GM21529 (cell line): ENCODE results near the gene UNC5C.

Experiments
- ATAC-seq: cut with Tn5 transposase; IDR thresholded peaks from one replicate; pipeline ENCODE4 v1.9.1; 2021; ENCODE audit not compliant: unreplicated experiment

Gene UNC5C

DNA sequence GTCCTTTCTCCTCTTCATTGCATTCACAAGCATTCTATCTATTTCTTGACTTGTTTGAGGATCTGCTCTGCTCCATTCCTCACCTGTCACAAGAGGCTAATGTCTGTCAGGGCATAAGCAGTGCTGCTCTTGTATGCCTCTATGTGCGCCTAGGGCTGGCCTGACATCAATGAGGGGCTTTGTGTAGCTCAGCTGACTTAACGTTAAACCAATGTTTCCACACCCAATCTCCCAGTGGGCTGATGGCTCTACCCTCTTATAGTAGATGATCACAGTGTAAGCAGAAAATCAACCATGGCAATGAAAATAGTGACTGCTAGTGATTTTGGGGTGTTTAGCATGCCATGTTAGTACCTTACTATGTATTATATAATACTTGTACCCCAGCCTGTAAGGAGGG, 139.0 kb downstream of the UNC5C start:
- ATAC-seq, result no peak

DNA sequence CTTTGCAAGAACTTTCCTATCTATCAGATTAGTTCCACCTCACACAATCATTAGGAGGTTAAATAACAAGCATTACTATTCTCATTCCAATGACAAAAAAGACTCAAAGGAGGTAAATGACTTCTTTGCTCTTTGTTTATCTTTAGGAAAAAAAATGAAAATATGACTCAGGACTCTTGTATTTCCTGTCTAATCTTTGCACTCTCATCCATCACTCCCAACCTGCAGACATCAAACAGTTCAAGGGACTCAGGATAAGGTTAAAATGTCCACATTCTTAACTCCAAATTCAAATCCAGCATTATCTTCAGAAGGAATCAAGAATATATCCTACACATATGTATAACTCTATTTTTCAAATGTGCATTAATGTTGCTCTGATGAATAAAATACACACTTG, 139.6 kb downstream of the UNC5C start:
- no peak for ATAC-seq

- ATAC-seq, result no peak
These were observed 146.5 kb downstream of the UNC5C start for GRCh38 chr4:95402299-95402698.

DNA sequence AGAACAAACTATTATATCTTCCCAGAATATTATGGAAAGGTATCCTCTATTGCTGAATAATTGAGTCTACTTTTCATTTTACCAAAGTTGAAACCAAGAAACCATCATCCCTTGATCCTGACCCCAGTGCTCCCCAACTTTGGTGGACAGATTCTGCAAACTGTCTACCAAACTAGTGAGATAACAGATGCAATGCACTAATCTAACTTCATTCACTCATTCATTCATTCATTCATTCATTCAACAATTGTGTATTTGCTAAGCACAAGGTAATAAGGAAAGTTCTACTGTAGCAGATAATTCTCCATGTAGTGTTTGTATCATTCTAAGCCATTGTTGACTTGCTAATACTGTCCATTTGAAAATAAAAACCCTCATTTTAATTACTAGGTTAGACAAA, 150.6 kb downstream of the UNC5C start:
- no peak for ATAC-seq

- ATAC-seq, result no peak
These were observed 153.9 kb downstream of the UNC5C start for GRCh38 chr4:95394752-95395306.

GRCh38 chr4:95393821-95394220, 155.0 kb downstream of the UNC5C start:
- ATAC-seq, result no peak

DNA sequence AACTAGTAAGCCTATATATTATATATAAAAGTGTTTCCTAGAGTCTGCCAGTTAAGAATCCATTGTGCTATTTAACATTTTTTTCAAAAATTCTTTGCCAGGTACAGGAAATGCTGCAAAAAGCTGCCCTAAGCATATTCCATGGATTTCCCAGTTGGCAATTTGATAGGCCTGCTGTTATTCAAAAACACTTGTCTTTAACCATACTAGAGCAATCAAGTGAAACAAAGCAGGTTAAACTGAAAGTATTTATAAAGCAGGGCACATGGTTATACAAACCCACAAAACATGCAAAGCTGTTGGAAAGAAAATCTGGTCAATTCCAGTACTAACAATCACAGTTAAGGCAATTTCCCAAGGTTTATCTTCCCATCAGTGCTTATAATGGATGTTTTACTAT, 159.9 kb downstream of the UNC5C start:
- no peak for ATAC-seq

- ATAC-seq, result no peak
These were observed 161.1 kb downstream of the UNC5C start for GRCh38 chr4:95387719-95388118.

- ATAC-seq, result no peak
These were observed 162.4 kb downstream of the UNC5C start for GRCh38 chr4:95386410-95386809.

DNA sequence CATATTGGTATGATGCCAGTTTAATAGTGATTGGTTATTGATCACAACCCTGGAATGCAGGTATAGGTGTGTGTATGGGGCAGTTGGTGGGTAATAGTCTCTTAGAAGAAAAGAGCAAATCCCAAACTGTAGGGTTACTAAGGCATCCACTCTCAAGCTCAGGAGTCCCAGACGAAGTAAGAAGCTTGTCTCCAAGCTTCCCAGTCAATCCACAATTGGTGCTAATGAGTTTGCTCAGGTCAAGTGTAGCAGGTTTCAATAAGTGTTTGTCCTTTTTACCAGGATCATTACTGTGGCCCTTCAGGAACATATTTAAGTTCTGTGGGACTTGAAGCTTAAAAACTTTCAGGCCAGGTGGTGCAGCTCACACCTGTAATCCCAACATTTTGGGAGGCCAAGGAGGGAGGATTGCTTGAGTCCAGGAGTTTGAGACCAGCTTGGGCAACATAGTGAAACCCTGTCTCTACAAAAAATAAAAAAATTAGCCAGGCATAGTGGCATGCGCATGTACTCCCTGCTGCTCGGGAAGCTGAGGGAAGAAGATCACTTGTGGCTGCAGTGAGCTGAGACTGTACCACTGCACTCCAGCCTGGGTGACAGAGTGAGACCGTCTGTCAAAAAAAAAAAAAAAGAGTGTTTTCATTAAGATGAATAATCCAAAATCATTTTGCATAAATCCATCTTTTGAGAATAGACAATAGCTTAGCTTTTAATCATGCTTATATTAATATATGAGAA, 166.8 kb downstream of the UNC5C start:
- no peak for ATAC-seq

DNA sequence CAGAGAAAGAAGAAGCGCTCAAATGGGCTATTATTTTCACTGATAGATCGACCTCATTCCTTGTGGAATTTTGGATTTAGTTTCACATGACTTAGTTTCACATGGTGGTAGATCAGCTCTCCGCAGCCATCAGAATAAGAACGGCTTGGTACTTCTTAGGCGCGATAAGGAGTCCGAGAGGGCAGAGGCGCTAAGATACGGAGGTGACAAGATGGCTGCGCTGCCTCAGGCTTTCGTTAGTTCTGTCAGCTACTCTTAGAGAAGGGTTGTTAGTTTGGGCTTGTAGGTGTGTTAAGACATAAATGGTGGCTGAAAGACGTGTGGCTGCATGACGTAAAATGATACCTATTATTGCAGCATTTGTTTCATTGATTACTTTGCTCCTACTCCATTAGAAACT, 169.1 kb downstream of the UNC5C start:
- no peak for ATAC-seq

DNA sequence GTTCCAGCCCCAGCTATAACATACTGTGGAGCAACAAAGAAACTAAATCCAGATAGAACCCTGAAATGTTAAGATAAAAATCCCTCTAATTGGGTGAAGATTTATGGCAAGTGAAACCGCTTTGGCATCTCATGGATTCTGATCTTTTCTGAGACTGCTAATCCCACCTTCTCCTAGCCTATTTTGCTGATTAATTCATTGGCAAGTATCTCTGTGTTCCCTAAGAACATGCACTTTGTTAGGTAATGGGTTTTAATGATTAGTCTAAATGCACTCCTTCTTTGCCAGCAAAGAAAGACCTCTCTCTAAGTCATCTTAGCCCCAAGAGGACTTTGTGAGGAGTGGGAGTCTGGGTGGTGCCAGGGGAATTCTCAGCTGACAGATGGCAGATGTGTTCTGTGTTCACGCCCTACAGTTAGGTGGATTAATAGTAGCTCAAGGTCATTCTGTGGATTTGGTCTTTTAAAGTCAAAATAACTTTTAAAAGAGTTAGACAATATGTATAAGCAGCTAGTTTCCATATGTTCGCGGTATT, 171.3 kb downstream of the UNC5C start:
- no peak for ATAC-seq

DNA sequence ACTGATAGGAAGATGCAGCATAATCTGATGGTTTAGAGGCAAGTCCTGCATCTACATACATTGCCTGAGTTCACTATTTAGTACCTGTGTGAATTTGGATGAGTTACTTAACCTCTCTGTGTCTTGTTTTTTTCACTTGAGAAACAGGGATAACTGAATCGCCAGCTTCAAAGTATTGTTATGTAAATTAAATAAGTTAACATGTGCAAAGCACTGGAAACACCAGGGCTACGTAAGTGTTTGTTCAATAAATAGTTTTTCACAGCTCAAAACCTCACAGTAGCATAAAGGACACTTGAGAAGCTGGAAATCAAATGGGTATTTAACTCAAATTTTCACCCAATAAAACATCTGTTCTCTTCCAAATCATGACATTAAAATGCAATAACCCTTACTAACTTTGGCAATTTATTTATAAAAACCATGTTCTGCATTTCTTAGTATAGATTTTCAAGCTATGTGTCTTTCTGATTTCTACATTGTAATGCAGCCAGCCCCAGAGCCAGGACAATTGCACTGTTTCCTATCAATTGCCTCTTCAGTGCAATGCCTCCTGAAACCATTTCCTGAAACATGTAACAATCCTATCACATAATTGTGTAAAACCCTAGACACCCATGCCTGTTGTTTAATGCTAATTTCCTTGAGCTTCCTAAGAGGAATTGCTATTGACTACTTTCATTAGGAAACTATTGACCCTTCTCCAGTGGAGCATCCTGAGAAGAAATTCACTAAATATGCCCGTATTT, 177.1 kb downstream of the UNC5C start:
- no peak for ATAC-seq

DNA sequence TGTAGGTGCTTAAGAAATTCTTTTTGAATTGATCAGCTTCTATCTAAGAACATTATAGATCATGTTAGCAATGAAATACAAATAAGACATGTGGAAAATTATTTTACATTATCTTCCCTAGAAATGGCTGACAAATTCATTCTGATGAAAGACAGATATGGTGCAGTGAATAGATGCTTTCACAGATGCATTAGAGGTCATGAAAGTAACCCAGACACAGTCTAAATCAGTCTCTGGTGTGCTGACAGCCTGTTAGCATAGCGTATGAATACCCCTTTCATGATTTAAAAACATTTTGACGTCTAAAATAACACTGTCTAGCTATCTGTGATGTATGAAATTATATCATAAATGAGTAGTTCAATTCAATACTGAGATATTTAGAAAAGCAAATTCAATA, 180.9 kb downstream of the UNC5C start:
- ATAC-seq, result no peak

GRCh38 chr4:95363966-95364365, 184.8 kb downstream of the UNC5C start:
- no peak for ATAC-seq

- ATAC-seq, result no peak
These were observed 185.2 kb downstream of the UNC5C start for GRCh38 chr4:95363559-95363925.

DNA sequence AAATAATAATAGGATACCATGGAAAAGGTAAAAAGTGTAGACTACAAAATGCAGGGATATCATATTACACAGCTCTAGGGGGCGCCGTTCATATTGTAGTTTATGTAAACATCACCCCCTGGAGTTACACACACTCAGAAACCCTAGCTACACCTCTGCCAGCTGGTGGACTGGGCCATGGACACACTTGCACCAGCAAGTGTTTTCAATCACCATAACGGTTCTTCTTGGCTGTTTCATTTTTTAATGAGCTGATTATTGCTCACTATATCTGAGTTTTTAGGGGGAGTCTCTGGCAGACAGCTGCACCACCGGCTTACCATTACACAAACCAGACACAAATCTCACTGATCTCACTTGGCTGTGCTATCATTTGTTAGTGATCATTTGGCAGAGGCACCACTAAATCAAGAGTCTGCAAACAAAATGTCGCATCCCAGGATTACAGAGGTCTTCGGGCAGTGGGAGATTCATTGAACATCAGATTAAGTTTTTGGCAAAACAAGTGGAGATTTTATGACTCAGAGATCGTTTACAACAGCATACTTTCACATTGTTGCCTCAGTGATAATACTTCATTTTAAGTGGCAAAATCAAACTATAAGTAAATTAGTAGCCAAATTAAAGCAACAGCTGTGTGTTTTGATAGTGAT, 185.7 kb downstream of the UNC5C start:
- ATAC-seq, result no peak

DNA sequence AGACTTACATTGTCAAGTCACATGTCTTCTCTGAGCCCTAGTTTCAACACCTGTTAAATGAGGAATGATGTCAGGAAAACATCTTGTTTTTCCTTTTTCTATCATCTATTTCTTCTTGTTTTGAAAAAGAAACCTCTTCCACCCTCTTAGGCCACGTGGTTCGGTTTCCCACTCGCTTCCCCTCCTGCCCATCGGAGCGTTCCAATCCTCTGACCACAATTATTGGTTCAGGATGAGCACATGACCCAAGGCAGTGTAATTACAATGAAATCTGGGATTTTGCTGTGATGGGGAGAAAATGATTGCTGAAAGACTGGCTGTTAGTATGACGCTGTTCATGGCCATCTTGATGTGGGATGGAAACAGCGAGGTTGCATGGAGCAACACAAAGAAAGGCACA, 186.7 kb downstream of the UNC5C start:
- ATAC-seq, result no peak

DNA sequence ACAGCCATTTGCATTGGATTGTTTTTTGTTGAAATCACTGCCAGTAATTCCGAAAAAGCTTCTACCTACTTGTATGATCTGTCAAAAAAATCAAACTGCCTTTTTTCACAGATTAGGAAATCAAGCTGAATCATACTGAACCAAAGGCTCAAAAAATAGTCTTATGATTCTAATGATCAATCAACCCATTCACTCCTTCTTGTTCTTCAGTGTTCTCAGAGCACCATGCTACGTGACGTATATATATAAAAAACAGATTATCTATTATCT, 187.1 kb downstream of the UNC5C start:
- ATAC-seq, result no peak

- ATAC-seq, result no peak
These were observed 187.7 kb downstream of the UNC5C start for GRCh38 chr4:95360906-95361695.

DNA sequence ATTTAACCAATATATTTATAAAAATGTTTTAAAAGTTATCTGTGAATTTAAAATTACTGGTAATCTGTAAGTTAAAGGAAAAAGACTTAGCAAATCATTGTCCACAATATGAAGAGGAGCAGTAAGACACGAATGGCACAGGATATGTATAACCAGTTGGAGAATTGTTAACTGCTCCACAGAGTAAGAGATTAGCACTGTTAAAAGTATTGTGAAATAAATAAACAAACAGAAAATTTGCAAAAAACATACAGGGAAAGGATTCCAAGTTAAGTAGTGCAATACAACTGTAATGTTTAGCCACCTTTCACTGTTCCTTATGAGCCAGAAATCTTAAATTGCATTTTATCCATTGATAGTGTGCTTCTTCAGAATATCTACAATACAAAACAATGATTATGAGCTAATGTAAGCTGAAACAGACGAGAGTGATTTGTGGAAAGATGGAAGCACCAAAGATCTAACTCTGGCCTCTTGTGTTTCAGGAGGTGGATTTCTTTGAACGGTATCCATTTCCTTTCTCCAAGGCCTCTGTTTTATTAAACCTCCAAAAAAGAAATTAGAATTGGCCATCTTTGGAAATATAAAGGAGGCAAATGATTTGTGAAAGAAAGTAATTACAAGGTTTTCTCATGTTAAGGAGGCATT, 188.4 kb downstream of the UNC5C start:
- ATAC-seq, result no peak
